NCI-H774 (cell line): Measurements from ENCODE around the gene ENPP4.
"Not testable (repeated sequence)": the region's sequence is repeated elsewhere in the genome, so short reads cannot be mapped to it uniquely, and the experiment has no call there.

Experiments used
- DNase-seq: peaks from one replicate; lab custom pipeline; 2025; lab: John Stamatoyannopoulos, UW

Gene ENPP4

DNA sequence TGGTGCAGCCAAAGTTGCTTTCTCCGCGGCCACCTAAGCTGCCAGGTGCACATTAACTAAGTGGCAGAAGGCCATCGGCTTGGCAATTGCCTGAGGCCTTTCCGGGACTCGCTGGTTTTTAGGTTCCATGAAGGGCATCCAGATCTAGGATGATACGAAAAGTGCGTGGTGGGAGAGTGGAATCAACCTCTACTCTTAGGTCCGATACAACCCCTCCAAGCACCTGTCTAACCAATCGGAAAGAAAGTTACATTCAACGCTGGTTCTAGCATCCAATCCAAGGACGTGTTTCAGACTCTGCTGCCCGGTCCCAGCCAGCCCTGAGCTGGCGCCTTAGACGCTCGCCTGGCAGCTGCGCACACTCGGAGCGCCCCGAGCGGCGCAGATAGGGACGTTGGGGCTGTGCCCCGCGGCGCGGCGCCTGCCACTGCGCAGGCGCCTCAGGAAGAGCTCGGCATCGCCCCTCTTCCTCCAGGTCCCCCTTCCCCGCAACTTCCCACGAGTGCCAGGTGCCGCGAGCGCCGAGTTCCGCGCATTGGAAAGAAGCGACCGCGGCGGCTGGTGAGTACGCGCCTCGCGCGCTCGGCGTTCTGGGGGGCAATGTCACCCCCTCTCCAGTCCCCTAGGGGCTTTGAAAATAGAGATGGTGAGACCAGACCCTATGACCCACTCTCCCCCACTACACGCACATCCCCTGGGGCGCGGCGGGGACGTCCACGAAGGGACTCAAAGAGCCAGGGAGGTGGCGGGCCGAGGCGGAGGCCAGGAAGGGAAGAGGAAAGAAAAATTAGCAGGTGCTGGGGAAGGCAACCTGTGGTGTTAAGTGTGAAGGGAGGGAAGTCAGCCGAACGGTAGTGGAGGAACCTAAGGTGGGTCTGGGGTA, at the start of gene ENPP4:
Gene ENPP4 (plus strand): TSS at position 361 of the 883 bp plus-strand sequence. CDS start 9,595 bp downstream, outside the sequence.
- peak; percentile 96 for DNase-seq

- no peak for DNase-seq
Observed at GRCh38 chr6:46080111-46080510, 49.7 kb upstream of the ENPP4 start.

DNA sequence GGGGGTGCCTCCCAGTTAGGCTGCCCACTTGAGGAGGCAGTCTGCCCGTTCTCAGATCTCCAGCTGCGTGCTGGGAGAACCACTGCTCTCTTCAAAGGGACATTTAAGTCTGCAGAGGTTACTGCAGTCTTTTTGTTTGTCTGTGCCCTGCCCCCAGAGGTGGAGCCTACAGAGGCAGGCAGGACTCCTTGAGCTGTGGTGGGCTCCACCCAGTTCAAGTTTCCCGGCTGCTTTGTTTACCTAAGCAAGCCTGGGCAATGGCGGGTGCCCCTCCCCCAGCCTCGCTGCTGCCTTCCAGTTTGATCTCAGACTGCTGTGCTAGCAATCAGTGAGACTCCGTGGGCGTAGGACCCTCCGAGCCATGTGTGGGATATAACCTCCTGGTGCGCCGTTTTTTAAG, 44.1 kb upstream of the ENPP4 start:
- not testable (repeated sequence) for DNase-seq

DNA sequence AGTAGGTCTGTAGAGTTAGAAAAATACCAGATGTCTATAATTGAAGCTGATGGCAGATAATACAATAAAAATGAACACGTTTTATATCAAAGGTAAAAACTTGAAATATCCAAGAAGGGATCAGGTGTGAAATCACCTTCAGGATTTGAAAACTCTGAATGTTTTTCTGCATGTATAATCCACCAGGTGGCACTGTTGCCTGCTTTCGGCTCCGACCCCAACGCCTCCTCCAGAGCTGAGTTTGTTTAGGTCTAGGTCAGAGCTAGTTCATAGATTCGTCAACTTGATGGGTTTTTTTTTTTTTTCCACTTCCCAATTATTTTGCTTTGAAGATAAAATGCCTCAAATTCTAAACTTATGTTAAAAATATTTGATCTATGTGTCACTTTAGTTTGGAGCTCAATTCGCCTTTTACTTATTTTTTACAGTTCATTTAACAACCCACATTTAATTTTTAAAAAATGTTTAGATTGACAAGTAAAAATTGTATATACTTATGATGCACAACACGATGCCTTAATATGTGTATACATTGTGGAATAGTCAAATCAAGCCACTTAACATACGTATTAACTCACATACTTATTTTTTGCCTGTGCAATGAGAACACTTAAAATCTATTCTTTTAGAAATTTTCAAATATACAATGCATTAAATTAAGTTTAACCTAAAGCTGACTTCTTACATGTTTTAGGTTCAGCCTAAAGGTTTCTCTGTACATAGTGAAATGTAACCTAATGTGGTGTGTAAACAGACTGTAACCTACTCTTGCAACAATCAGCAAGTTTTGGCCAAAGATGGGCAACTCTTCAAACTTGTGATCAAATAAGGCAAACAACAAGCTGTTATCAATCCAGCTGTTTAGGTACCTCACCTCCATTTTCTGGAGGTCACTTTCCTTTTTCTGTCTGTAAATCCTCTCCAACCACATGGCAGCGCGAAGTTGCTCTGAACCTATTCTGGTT, 39.4 kb upstream of the ENPP4 start:
- peak; percentile 59 for DNase-seq

DNA sequence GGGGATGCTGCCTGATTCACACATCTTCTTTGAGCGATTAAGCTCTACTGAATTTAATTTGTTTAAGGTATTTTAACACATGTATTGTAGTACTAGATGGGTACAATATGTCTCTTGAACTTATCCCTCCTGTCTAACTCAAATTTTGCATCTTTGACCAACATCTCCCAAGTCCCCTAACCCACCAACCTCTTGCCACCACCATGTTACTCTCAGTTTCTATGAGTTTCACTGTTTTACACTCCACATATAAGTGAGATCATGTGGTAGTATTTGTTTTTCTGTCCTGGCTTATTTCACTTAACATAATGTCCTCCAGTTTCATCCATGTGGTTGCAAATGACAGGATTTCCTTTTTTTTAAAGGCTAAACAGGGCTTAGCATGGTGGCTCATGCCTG, 38.7 kb upstream of the ENPP4 start:
- no peak for DNase-seq

GRCh38 chr6:46095251-46095650, 34.5 kb upstream of the ENPP4 start:
- DNase-seq: no peak

DNA sequence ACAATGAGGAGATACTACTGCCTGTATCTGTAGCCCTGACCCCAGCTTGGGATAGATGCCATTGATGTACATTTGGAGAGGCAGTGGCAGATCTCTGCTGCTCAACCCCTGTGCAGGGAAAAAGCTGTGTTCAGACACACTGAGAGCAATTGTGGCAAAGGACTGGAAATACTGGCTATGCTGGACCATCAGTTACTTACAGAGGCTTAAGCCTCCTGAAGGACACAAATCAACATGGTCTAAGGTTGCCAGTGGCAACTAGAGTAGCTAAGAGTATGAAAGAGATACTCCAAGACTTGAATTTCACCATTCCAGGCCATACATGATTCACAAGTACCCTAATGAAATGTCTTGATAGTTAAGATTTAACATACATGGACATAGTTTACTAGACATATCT, 32.4 kb upstream of the ENPP4 start:
- no peak for DNase-seq

- DNase-seq: peak; percentile 78
Observed at GRCh38 chr6:46098678-46099077, 31.1 kb upstream of the ENPP4 start.

DNA sequence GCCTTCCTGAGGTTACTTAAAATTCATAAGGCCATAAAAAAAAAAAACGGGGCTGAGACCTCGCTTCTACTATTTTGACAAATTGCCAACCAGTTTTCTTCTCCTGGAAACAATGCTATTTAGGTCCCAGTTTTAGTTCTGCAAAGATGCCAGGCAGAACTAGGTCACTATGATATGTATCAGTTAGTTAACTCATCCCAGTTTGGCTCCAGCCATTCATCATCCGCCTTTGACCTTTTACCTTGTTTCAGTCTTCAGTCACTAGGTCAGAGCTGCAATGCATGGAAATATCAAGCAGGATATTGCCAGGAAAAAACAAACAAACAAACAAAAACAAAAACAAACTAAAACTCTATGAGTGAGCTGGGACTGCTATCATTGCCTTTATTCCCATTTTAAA, 29.8 kb upstream of the ENPP4 start:
- no peak for DNase-seq

DNA sequence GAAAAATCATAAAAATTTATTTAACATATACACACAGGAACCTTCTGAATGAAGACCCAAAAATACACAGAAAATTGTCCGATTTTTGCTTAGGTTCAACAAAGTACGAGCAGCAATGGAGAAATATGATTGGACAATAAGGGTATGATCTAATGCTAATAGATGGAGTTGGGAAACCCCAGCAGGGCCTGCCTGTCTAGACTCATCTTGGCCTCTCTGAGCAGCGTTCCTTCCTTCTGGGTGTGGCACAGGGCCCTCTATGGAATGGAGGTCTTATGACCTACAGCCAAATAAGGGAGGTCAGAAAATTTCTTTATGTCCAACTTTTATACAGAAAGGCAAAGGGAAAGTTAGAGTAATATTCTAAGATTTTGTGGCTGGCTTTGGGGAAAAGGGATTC, 27.7 kb upstream of the ENPP4 start:
- no peak for DNase-seq

- DNase-seq: no peak
Observed at GRCh38 chr6:46103441-46104115, 26.2 kb upstream of the ENPP4 start.

DNA sequence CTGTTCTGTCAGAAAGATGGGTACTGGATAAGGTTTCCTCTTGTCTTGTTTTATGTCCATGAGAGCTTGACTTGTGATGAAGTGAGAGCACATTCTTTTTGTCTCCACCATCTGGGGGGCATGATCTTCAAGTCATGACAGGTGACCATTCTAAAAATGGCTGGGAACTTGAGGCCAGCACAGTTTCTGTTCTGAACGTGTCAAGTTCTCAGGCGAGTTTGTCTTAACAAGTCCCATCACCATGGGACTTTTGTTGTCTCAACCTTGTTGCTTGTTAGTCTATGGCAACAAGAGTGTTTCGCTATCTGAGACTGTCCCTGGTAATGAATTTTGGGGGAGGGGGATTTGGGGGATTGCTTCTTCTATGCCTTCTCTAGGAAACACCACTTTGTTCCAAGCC, 25.6 kb upstream of the ENPP4 start:
- DNase-seq: no peak

- no peak for DNase-seq
Observed at GRCh38 chr6:46105568-46105967, 24.2 kb upstream of the ENPP4 start.

GRCh38 chr6:46113370-46113769, 16.4 kb upstream of the ENPP4 start:
- DNase-seq: peak; percentile 87

DNA sequence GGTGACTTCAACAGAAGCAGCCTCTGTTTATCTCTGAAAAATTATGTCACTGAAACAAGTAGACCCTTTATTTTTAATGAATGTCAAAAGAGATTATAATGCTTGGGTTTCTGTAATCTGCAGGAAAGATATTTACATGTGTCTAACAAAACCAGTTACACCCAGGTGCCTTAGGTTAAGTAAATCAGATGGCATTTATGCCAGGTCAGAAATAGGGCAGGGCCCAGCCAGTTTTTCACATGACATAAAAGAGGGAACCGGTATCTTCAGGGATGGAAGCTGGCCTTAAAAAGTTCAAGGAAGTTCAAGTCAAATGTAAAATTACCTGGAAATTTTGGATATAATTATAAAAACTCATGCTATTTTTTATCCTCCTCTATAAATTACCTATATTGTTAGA, 14.2 kb upstream of the ENPP4 start:
- DNase-seq: no peak

GRCh38 chr6:46116289-46116688, 13.5 kb upstream of the ENPP4 start:
- DNase-seq: no peak

GRCh38 chr6:46118157-46118556, 11.6 kb upstream of the ENPP4 start:
- DNase-seq: no peak

GRCh38 chr6:46118836-46119235, 11.0 kb upstream of the ENPP4 start:
- no peak for DNase-seq

- DNase-seq: not testable (repeated sequence)
Observed at GRCh38 chr6:46119679-46120078, 10.1 kb upstream of the ENPP4 start.

DNA sequence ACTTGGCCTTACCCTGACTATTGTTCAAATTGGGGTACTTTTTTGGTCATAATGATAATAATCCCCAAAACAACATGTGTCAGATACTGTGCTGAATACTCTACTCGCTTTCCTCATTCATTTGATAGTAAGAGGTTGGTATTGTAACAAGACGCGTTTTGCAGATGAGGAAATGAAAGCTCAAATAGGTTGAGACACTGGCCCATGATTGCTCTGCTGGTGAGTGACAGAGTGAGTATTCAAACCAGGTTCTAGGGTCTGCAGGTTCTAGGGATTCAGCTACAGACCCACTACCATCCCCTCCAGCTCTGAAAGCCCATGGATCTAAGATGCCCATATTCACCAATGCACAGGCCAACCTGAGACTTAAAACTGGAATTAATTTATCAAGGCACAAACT, 1.3 kb upstream of the ENPP4 start:
- DNase-seq: no peak

DNA sequence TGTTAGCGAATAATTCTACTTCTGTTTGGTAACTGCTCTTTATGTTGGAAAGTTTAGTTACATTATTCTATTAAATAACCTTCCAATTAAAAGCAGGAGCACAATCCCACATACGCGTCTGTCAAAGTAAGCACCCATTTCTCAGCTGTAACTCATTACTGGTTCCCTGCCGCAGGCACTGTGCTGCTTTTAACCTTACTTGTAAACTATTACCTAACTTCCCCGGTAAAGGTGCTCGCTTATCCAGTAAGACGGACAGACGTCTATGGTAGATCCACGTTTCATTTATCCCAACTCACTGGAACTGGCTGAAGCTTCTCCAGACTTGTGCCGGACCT, 529 bp upstream of the ENPP4 start:
- no peak for DNase-seq

GRCh38 chr6:46130666-46131065, 877 bp downstream of the ENPP4 start:
- DNase-seq: no peak
